Endothelial cell (in vitro differentiated cells): Measurements from ENCODE around the gene PPP1R14B. TPM values are rescaled to one million over a fixed set of nuclear protein-coding genes. Genes with fewer than 3 reads are reported as not detected.

Experiments
- DNase-seq: peaks from one replicate; pipeline ENCODE4 v3.0.0; 2021; ENCODE audit warnings: low spot score
- H3K27ac Mint-ChIP-seq: one replicate; pipeline ENCODE4 v1.8.0; 2021; ENCODE audit warnings: mixed read lengths, inconsistent platforms; ENCODE audit not compliant: unreplicated experiment
- H3K27me3 Mint-ChIP-seq: one replicate; pipeline ENCODE4 v1.8.0; 2021; ENCODE audit warnings: mild to moderate bottlenecking, moderate library complexity, mixed read lengths, inconsistent platforms; ENCODE audit not compliant: unreplicated experiment
- H3K36me3 Mint-ChIP-seq: one replicate; pipeline ENCODE4 v1.8.0; 2021; ENCODE audit warnings: mild to moderate bottlenecking, low read depth, mixed read lengths, inconsistent platforms; ENCODE audit not compliant: unreplicated experiment
- H3K4me1 Mint-ChIP-seq: one replicate; pipeline ENCODE4 v1.8.0; 2021; ENCODE audit warnings: mild to moderate bottlenecking, mixed read lengths, inconsistent platforms; ENCODE audit not compliant: unreplicated experiment
- H3K4me3 Mint-ChIP-seq: one replicate; pipeline ENCODE4 v1.8.0; 2021; ENCODE audit warnings: mild to moderate bottlenecking, mixed read lengths, inconsistent platforms; ENCODE audit not compliant: unreplicated experiment
- H3K9me3 Mint-ChIP-seq: one replicate; pipeline ENCODE4 v1.8.0; 2021; ENCODE audit warnings: mixed read lengths, inconsistent platforms; ENCODE audit not compliant: unreplicated experiment
- total RNA-seq: library from RNA; stranded (reverse); fragmentation: NEBNext Ultra II Directional; extraction: Animal tissue kit (Norgen Biotek cat#: 25700); gene quantifications from one replicate; pipeline ENCODE4 v1.2.1, GENCODE V29; 2021; ENCODE audit not compliant: unreplicated experiment
- TF ChIP-seq, protein P1 (sequence below): fragments of 200-600 bp; sonication (generic); IDR thresholded peaks from one replicate; pipeline ENCODE4 v1.5.0; 2021; ENCODE audit warnings: antibody characterized with exemption; ENCODE audit not compliant: unreplicated experiment

PPP1R14B gene
- total RNA-seq, 1 donor from 2014 or later, result 201 TPM

DNA sequence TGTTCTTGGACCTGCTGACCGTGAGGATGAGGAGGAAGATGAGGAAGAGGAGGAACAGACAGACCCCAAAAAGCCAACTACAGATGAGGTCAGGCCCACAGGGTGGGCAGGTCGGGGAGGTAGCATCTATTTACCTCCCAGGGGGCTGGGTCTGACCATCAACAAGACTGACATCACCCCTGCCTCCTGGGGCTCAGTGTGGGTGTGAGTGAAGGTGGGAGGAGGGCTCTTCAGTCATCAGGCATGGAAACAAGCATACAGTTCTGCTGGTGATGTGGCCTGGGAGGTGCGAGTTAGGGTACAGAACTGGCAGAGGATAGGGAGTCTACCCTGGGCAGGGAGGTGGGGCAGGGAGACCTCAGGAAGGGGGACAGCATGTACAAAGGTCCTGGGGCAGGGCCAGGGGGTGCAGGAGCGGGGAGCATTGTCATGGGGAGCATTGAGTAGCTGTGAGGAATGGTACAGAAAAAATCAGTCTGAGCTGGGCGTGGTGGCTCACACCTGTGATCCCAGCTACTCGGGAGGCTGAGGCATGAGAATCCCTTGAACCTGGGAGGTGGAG is 13.5 kb upstream of the PPP1R14B start:
- Mint-ChIP-seq H3K9me3 (no peaks in the 10 kb centered on the region), H3K27ac (no peak overlapping the region), H3K4me1 (peaks cover 4% of the 10 kb centered on the region), H3K4me3 (peak overlapping the region; percentile 71), H3K27me3 (peaks cover 13% of the 10 kb centered on the region), H3K36me3 (peaks cover 18% of the 10 kb centered on the region)
- DNase-seq, result no peak
- TF ChIP-seq, protein P1, sequence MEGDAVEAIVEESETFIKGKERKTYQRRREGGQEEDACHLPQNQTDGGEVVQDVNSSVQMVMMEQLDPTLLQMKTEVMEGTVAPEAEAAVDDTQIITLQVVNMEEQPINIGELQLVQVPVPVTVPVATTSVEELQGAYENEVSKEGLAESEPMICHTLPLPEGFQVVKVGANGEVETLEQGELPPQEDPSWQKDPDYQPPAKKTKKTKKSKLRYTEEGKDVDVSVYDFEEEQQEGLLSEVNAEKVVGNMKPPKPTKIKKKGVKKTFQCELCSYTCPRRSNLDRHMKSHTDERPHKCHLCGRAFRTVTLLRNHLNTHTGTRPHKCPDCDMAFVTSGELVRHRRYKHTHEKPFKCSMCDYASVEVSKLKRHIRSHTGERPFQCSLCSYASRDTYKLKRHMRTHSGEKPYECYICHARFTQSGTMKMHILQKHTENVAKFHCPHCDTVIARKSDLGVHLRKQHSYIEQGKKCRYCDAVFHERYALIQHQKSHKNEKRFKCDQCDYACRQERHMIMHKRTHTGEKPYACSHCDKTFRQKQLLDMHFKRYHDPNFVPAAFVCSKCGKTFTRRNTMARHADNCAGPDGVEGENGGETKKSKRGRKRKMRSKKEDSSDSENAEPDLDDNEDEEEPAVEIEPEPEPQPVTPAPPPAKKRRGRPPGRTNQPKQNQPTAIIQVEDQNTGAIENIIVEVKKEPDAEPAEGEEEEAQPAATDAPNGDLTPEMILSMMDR, result no peak

DNA sequence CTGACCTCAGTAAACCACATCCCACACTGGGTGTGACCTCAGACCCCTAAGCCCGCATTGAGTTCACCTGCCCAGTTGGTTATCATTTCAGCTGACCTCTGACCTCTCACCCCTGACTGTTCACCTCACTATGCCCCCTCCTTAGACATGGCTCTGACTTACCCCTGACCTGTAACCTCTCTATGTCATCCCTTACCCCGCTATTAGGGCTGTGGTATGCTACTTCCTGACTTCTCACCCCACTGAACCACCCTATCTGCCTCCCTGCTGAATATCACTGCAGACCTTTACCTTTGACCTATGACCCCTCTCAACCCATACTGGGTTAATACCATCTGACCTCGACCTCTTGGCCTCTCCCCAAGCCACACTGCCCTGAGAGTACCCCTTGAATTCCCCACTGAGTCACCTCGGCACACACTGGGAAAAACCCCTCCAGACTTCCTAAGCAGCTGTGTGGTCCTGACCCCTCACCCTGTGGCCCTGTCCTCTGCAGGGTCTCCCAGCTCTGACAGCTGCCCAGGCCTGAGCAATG is 12.9 kb upstream of the PPP1R14B start:
- DNase-seq, result no peak
- peak overlapping the region; percentile 71 for H3K4me3 Mint-ChIP-seq
- peaks cover 13% of the 10 kb centered on the region for H3K27me3 Mint-ChIP-seq
- no peaks in the 10 kb centered on the region for H3K9me3 Mint-ChIP-seq
- peaks cover 4% of the 10 kb centered on the region for H3K4me1 Mint-ChIP-seq
- TF ChIP-seq, protein P1, result no peak
- H3K36me3 Mint-ChIP-seq, result peaks cover 20% of the 10 kb centered on the region
- H3K27ac Mint-ChIP-seq, result no peak overlapping the region

DNA sequence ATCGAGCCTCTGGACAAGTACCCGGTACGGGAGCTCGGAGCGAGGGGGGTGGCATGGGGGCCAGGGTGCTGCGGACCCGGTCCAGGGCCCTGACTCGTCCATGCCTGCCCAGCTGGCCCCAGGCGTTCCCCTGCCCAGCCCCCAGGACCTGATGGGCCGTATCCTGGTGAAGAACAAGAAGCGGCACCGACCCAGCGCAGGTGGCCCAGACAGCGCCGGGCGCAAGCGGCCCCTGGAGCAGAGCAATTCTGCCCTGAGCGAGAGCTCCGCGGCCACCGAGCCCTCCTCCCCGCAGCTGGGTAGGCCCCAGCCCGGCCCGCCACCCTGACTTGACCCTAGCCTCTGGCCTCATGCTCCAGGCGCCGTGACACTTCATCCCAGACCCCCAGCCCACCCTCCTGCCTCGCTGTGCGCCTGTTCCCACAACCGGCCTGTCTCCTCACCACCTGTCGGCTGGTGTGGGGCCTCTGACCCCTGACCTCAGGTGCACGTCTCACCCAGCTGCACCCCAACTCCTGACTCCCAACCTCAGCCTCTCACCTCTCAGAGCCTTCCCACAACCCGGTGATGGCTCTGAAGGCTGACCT is 12.3 kb upstream of the PPP1R14B start:
- H3K9me3 Mint-ChIP-seq, result no peaks in the 10 kb centered on the region
- H3K4me1 Mint-ChIP-seq, result peaks cover 5% of the 10 kb centered on the region
- peaks cover 12% of the 10 kb centered on the region for H3K27me3 Mint-ChIP-seq
- H3K36me3 Mint-ChIP-seq, result peaks cover 20% of the 10 kb centered on the region
- H3K27ac Mint-ChIP-seq, result no peak overlapping the region
- no peak for DNase-seq
- peak overlapping the region; percentile 71 for H3K4me3 Mint-ChIP-seq
- TF ChIP-seq, protein P1, result no peak

DNA sequence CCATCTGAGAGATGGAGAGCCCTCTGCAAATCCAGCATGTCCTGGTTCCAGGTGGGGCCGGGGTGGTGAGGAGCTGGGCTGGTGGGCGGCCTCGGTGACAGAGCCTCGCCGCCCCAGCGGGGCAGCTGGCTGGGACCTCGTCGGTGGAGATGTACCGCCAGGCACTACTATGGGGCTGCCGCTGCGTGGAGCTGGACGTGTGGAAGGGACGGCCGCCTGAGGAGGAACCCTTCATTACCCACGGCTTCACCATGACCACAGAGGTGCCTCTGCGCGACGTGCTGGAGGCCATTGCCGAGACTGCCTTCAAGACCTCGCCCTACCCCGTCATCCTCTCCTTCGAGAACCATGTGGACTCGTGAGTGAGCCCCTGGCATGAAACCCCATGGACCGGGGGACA is 11.6 kb upstream of the PPP1R14B start:
- TF ChIP-seq, protein P1, result no peak
- H3K27ac Mint-ChIP-seq, result no peak overlapping the region
- H3K4me3 Mint-ChIP-seq, result no peak overlapping the region
- peaks cover 11% of the 10 kb centered on the region for H3K4me1 Mint-ChIP-seq
- H3K36me3 Mint-ChIP-seq, result peaks cover 20% of the 10 kb centered on the region
- H3K27me3 Mint-ChIP-seq, result peaks cover 16% of the 10 kb centered on the region
- H3K9me3 Mint-ChIP-seq, result no peaks in the 10 kb centered on the region
- DNase-seq, result no peak

DNA sequence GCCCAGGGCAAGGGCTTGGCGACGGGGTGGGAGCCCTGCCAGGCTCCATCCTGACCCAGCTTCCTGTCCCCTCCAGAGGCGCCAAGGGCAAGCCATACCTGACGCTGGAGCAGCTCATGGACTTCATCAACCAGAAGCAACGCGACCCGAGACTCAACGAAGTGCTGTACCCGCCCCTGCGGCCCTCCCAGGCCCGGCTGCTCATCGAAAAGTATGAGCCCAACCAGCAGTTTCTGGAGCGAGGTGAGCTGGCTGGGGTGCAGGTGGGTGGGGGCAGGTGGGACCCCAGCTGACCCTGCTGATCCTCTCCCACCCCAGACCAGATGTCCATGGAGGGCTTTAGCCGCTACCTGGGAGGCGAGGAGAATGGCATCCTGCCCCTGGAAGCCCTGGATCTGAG is 9.6 kb upstream of the PPP1R14B start:
- H3K4me3 Mint-ChIP-seq, result no peak overlapping the region
- H3K27ac Mint-ChIP-seq, result no peak overlapping the region
- TF ChIP-seq, protein P1, result no peak
- peaks cover 17% of the 10 kb centered on the region for H3K36me3 Mint-ChIP-seq
- peaks cover 17% of the 10 kb centered on the region for H3K27me3 Mint-ChIP-seq
- no peaks in the 10 kb centered on the region for H3K9me3 Mint-ChIP-seq
- no peak for DNase-seq
- H3K4me1 Mint-ChIP-seq, result peaks cover 10% of the 10 kb centered on the region
